ENCODE data around the gene VILL. TPM values are rescaled to one million over a fixed set of nuclear protein-coding genes. Genes with fewer than 3 reads are reported as not detected.

VILL gene
- total RNA-seq, 1 experiment from 2014 or later, result 1.2 TPM

DNA sequence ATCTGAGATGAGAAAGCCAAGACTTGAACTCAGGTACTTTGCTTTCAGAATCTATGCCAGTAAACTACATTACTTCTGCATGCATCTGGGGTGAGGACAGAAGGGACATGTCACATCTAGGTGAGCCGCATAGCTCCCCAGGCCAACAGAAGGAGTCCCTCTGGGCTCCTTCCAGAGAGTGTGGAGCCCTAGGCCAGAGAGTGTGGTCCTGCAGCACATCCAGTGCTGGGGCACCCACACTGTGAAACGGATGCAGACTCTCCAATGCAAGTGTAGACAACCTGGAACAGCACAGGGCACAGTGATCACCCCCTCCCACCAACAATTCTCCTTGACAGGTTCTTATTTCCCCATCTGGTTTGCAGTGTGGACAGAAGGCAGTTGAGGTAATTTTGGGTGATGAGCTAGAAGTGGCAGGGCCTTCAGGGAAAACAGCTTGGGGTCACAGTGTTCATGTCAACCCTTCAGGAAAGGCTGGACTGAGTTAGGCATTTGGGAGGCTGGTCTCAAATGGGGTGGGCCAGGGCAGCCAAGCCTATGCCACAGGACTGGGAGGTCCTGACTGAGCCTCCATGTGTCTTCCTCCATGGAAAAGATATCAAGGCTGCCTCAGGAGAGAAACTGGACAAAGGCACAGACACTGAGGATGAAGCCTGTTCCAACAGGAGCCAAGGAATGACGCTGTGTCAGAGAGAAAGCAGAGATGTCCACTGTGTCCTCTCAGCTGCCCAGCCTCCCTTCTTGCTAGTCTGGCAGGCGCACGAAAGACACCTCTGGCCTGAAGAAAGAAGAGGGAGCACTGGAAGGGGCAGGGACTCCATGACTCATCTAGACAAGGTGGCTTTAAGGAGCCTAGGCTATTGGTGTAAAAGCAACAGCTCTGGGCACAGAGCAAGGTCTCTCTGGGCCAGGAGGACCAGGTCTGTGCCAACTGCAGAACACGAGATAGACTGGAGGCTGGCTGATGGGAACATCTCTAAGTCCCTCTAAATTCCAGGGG, 37.2 kb downstream of the VILL start:
- Histone ChIP-seq H3K9ac (ENCODE audit: low read length) (no peak overlapping the region), H3K9me2 (ENCODE audit: insufficient read depth) (no peaks in the 10 kb centered on the region), H3K4me3 (replicated peaks in 1 of 2; ENCODE audit: low read depth in 1 of 2, low read length in 2 of 2) (no peak overlapping the region), H2AFZ (ENCODE audit: low read depth, low read length, poor library complexity, severe bottlenecking) (no peak overlapping the region), H3K4me2 (ENCODE audit: low read length) (0 out of 2 replicates have a peak overlapping the region, but pooled peaks have one; percentile 6), H3K36me3 (ENCODE audit: control insufficient read depth in 1 of 2, insufficient read depth in 2 of 2, low read length in 2 of 2) (no peaks in the 10 kb centered on the region), H3K4me1 (ENCODE audit: control insufficient read depth in 1 of 2, insufficient read depth in 2 of 2, low read length in 2 of 2) (peaks cover 29 to 53% of the 10 kb centered on the region in 2 experiments), H3K27me3 (ENCODE audit: insufficient read depth, low read length) (no peaks in the 10 kb centered on the region), H3K79me2 (ENCODE audit: insufficient read depth, low read length) (no peaks in the 10 kb centered on the region), H3K9me3 (ENCODE audit: control insufficient read depth in 1 of 2, insufficient read depth in 1 of 2, low read depth in 1 of 2, low read length in 2 of 2) (no peaks in the 10 kb centered on the region), H3K27ac (ENCODE audit: low read depth, low read length) (no peak overlapping the region), H4K20me1 (ENCODE audit: insufficient read depth) (no peaks in the 10 kb centered on the region)
- intact Hi-C loops (cut with micrococcal nuclease), result no loop called here
- no peak for TF ChIP-seq SRF (IDR thresholded peaks at IDR 0.05; ENCODE audit: low read depth)
- TF ChIP-seq ZFX (IDR thresholded peaks at IDR 0.05), result no peak
- no peak for TF ChIP-seq SIN3A (IDR thresholded peaks at IDR 0.05; ENCODE audit: low read depth)
- TF ChIP-seq ELF1 (IDR thresholded peaks at IDR 0.05; ENCODE audit: borderline replicate concordance, low read depth), result no peak
- TF ChIP-seq CBX3 (IDR thresholded peaks at IDR 0.05; ENCODE audit: low read depth), result no peak
- TF ChIP-seq TCF7L2 (IDR thresholded peaks at IDR 0.05; ENCODE audit: borderline replicate concordance, extremely low read depth, insufficient read depth, insufficient read length), result no peak
- TF ChIP-seq, protein P1, sequence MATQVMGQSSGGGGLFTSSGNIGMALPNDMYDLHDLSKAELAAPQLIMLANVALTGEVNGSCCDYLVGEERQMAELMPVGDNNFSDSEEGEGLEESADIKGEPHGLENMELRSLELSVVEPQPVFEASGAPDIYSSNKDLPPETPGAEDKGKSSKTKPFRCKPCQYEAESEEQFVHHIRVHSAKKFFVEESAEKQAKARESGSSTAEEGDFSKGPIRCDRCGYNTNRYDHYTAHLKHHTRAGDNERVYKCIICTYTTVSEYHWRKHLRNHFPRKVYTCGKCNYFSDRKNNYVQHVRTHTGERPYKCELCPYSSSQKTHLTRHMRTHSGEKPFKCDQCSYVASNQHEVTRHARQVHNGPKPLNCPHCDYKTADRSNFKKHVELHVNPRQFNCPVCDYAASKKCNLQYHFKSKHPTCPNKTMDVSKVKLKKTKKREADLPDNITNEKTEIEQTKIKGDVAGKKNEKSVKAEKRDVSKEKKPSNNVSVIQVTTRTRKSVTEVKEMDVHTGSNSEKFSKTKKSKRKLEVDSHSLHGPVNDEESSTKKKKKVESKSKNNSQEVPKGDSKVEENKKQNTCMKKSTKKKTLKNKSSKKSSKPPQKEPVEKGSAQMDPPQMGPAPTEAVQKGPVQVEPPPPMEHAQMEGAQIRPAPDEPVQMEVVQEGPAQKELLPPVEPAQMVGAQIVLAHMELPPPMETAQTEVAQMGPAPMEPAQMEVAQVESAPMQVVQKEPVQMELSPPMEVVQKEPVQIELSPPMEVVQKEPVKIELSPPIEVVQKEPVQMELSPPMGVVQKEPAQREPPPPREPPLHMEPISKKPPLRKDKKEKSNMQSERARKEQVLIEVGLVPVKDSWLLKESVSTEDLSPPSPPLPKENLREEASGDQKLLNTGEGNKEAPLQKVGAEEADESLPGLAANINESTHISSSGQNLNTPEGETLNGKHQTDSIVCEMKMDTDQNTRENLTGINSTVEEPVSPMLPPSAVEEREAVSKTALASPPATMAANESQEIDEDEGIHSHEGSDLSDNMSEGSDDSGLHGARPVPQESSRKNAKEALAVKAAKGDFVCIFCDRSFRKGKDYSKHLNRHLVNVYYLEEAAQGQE (IDR thresholded peaks at IDR 0.05; ENCODE audit: low read depth), result no peak
- no peak for TF ChIP-seq RAD21 (IDR thresholded peaks at IDR 0.05; ENCODE audit: low read depth)
- TF ChIP-seq YY1 (IDR thresholded peaks at IDR 0.05; ENCODE audit: extremely low read depth, insufficient replicate concordance, low read depth, low read length), result no peak
- ATAC-seq (no peak), DNase-seq (ENCODE audit: low read depth, low spot score) (no peak)
- POLR2A ChIA-PET, result no interaction called here
- BruUV-seq (replicated peaks), result no TSS peak
- RAD21 ChIA-PET (ENCODE audit: low non-redundant PET in 1 of 2, low total read pairs in 2 of 2, uncharacterized antibody in 2 of 2, unreplicated experiment in 2 of 2), result no interaction called here
- CTCF ChIA-PET, result no interaction called here
